Esophagus muscularis mucosa (tissue), 4 donors: ENCODE measurements around the gene CRYBB1. TPM values are rescaled to one million over a fixed set of nuclear protein-coding genes. Genes with fewer than 3 reads are reported as not detected.
A peak's percentile ranks its signal among the peaks of the same experiment; 100 is the strongest.

Experiments used
- DNase-seq: peaks from one replicate; pipeline ENCODE4 v3.0.0-alpha.2; 2017; ENCODE audit errors: extremely low spot score
- H3K27ac ChIP-seq, 4 donors: fragments of 200-600 bp; sonication (generic); replicated peaks in 1 of 4; 1 replicate in 3 of 4; 2 replicates in 1 of 4; pipeline ENCODE4 v1.5.1; 2016 to 2019; ENCODE audit warnings: mild to moderate bottlenecking in 1 of 4
- H3K27me3 ChIP-seq, 4 donors: fragments of 200-600 bp; sonication (generic); one replicate each; pipeline versions ENCODE4 v1.5.1 to v1.6.0; 2016 to 2019
- H3K36me3 ChIP-seq, 4 donors: fragments of 200-600 bp; sonication (generic); one replicate each; pipeline ENCODE4 v1.5.1; 2016 to 2019
- H3K4me1 ChIP-seq, 4 donors: fragments of 200-600 bp; sonication (generic); one replicate each; pipeline ENCODE4 v1.5.1; 2016 to 2019
- H3K4me3 ChIP-seq, 4 donors: fragments of 200-600 bp; sonication (generic); 1 replicate in 2 of 4; 2 replicates in 2 of 4; pipeline ENCODE4 v1.5.1; 2016 to 2019; ENCODE audit warnings: mild to moderate bottlenecking in 4 of 4, moderate library complexity in 1 of 4
- H3K9me3 ChIP-seq, 4 donors: fragments of 200-600 bp; sonication (generic); 1 replicate in 3 of 4; 2 replicates in 1 of 4; pipeline ENCODE4 v1.5.1; 2016 to 2019
- EP300 ChIP-seq: sonication (generic); formaldehyde crosslinking; IDR thresholded peaks from one replicate; pipeline ENCODE4 v1.6.1; 2017; ENCODE audit warnings: antibody characterized with exemption
- POLR2A ChIP-seq: fragments of 450-650 bp; IDR thresholded peaks from one replicate; pipeline ENCODE4 v1.6.1; 2017; ENCODE audit warnings: antibody characterized with exemption, moderate library complexity, mild to moderate bottlenecking, low read depth
- POLR2AphosphoS5 ChIP-seq, 2 donors: sonication (generic); formaldehyde crosslinking; IDR thresholded peaks; one replicate each; pipeline ENCODE4 v1.6.1; 2017; ENCODE audit warnings: antibody characterized with exemption in 2 of 2
- WGBS: methylation state at CpG from one replicate; pipeline ENCODE4 v1.1.5; 2018; 5-methylcytosine and 5-hydroxymethylcytosine counted together
- intact Hi-C: fragments of 100-400 bp; cut with DNase I; formaldehyde crosslinking; loops from one replicate; pipeline ENCODE4 v1.15.1; 2023
- total RNA-seq, 4 donors: library from RNA; depleted of rRNA; stranded (reverse); fragments of >200 nt; gene quantifications; one replicate each; pipeline versions ENCODE4 v1.1.0 to v1.2.1, GENCODE V29; 2016
- TF ChIP-seq, protein P1 (sequence below), 3 experiments: fragments of 200-600 bp in 2 of 3; fragments of 450-650 bp in 1 of 3; sonication (generic) in 2 of 3; IDR thresholded peaks; one replicate each; pipeline ENCODE4 v1.5.1; 2017 to 2019; ENCODE audit warnings: antibody characterized with exemption in 3 of 3, mild to moderate bottlenecking in 2 of 3, moderate library complexity in 1 of 3

Gene CRYBB1
- total RNA-seq, 4 donors from 2014 or later: 0.33 to 0.86 (median 0.83) TPM; not detected in 1

DNA sequence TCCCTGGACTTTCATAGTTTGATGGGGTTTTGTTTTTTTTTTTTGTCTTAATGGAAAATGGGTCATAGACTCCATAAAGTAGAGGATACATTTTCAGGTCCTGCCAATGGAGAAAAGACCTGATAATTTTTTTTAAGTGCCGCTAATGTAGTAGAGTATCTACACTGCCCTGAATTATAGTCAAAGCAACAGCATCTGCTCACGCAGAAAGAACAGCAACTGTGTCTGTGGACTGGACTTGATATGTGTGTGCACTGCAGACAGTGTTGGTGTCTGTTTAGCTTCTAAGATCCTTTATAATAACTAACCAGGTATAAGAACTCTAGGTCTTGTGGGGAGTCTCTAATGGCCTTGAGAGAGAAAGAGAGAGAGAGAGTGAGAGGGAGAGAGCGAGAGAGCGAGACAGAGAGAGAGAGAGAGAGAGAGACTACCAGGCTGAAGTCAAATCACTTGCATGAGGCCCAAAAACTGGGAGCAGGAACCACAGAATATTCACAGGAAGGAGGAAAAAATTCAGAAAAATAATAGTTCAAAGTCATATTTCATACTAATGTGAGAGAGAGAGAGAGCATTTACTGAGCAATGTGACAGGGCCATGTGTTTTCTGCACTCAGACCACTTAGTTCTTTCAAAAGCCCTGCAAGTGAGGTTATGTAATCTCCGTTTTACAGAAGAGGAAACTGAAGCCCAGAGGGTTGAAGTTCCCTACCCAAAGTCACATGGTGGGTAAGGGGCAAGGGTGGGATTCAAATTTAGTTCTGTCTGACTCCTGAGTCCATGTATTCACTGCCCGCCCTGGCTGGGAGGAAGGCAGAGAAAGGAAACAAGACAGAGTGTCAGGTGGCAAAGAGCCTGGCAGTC, 30.9 kb upstream of the CRYBB1 start:
- intact Hi-C loops: no loop called here
- Histone ChIP-seq H3K27me3 (peaks cover 0 to 60% (median 2%) of the 10 kb centered on the region in 4 donors), H3K4me3 (no peak overlapping the region), H3K36me3 (no peaks in the 10 kb centered on the region), H3K4me1 (peaks cover 3 to 13% (median 11%) of the 10 kb centered on the region in 4 donors), H3K27ac (no peak overlapping the region), H3K9me3 (no peaks in the 10 kb centered on the region)
- DNase-seq: no peak
- TF ChIP-seq POLR2AphosphoS5 (IDR thresholded peaks at IDR 0.05): no peak
- no peak for TF ChIP-seq EP300
- TF ChIP-seq, protein P1, sequence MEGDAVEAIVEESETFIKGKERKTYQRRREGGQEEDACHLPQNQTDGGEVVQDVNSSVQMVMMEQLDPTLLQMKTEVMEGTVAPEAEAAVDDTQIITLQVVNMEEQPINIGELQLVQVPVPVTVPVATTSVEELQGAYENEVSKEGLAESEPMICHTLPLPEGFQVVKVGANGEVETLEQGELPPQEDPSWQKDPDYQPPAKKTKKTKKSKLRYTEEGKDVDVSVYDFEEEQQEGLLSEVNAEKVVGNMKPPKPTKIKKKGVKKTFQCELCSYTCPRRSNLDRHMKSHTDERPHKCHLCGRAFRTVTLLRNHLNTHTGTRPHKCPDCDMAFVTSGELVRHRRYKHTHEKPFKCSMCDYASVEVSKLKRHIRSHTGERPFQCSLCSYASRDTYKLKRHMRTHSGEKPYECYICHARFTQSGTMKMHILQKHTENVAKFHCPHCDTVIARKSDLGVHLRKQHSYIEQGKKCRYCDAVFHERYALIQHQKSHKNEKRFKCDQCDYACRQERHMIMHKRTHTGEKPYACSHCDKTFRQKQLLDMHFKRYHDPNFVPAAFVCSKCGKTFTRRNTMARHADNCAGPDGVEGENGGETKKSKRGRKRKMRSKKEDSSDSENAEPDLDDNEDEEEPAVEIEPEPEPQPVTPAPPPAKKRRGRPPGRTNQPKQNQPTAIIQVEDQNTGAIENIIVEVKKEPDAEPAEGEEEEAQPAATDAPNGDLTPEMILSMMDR (IDR thresholded peaks at IDR 0.05): no peak
- no peak for TF ChIP-seq POLR2A
- 71% methylated on average over 6 of the region's 6 CpGs for WGBS

DNA sequence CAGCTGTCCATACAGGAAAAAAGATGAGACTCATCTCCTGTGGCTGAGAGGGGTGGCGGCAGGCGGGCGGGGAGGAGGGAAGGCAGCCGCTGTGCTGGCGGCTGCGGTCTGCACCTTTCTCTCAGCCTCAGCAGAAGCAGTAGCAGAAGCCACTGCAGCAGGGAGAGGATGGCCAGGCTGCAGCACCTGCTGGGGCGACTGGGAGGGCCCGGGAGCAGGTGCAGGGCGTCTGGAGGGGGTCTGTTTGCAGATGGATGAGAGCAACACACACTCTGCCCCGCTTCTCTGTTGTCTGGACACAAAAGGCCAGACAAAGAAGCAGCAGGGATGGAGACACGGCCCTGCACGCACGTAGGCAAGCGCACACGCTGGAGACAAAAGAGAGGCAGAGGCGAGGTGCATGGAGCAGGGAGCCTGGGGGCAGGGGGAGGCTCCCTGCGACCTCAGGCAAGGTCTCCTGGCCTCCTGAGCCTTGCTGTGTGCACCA, 30.2 kb upstream of the CRYBB1 start:
- WGBS: 49% methylated on average over 12 of the region's 17 CpGs
- intact Hi-C loops: no loop called here
- Histone ChIP-seq H3K27ac (no peak overlapping the region), H3K27me3 (peaks cover 0 to 60% (median 2%) of the 10 kb centered on the region in 4 donors), H3K36me3 (no peaks in the 10 kb centered on the region), H3K9me3 (no peaks in the 10 kb centered on the region), H3K4me3 (no peak overlapping the region), H3K4me1 (peaks cover 3 to 14% (median 12%) of the 10 kb centered on the region in 4 donors)
- no peak for TF ChIP-seq POLR2A
- TF ChIP-seq EP300: no peak
- TF ChIP-seq, protein P1 (IDR thresholded peaks at IDR 0.05): no peak
- TF ChIP-seq POLR2AphosphoS5 (IDR thresholded peaks at IDR 0.05): no peak
- DNase-seq: no peak

DNA sequence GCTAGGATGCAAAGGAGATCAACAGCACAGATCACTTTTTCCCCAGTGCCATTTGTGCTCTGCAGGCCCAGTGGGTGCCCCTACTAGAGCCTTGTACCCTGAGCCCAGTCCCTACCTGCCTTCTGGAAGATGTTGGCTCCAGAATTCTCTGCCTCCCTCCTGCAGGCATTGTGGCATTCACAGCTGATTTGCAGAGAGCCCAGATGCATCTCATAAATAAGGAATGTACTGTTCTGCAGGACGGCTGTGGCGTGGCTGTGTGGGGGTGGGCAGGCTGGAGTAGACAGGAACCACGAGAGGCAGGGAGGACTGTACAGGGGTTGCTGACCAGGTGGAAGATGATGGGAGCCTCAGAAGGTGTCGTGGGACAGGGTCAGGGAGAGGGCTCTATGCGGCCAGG, 28.3 kb upstream of the CRYBB1 start:
- Histone ChIP-seq H3K4me3 (no peak overlapping the region), H3K9me3 (no peaks in the 10 kb centered on the region), H3K27me3 (peaks cover 0 to 62% (median 2%) of the 10 kb centered on the region in 4 donors), H3K36me3 (no peaks in the 10 kb centered on the region), H3K27ac (no peak overlapping the region), H3K4me1 (peaks cover 3 to 22% (median 12%) of the 10 kb centered on the region in 4 donors)
- WGBS: 48% methylated on average over 3 of the region's 5 CpGs
- intact Hi-C loops: no loop called here
- TF ChIP-seq EP300: no peak
- TF ChIP-seq POLR2AphosphoS5 (IDR thresholded peaks at IDR 0.05): no peak
- TF ChIP-seq, protein P1 (IDR thresholded peaks at IDR 0.05): no peak
- TF ChIP-seq POLR2A: no peak
- DNase-seq: no peak

DNA sequence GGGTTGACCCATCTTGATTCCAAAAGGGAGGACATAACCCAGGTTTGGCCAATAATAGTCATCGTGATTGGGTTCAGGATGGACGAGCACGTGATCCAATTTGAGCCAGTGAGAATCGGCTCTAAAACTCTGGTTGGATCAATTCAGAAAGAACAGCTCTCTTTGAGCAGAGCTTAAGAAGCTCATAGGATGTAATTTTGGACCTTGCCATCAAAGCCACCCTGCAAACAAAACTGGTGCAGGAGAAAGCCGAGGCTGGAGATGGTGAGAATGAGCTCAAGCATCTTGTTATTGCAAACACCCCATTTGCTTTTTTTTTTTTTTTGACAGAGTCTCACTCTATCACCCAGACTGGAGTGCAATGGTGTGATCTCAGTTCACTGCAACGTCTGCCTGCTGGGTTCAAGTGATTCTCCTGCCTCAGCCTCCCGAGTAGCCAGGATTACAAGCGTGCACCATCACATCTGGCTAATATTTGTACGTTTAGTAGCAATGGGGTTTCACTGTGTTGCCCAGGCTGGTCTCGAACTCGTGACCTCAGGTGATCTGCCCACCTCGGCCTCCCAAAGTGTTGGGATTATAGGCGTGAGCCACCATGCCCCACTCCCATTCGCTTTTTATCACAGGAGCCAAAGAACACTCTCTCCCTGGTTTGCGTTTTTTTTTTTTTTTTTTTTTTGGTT, 25.7 kb upstream of the CRYBB1 start:
- no peaks in the 10 kb centered on the region for H3K9me3 ChIP-seq
- H3K4me3 ChIP-seq: no peak overlapping the region
- 86% methylated on average over 15 of the region's 15 CpGs for WGBS
- peak overlapping the region in 1 of 4 donors; percentile 18 for H3K27ac ChIP-seq
- H3K4me1 ChIP-seq: peaks cover 3 to 22% (median 12%) of the 10 kb centered on the region in 4 donors
- peaks cover 0 to 62% (median 2%) of the 10 kb centered on the region in 4 donors for H3K27me3 ChIP-seq
- H3K36me3 ChIP-seq: no peaks in the 10 kb centered on the region
- DNase-seq: no peak
- intact Hi-C loops: no loop called here
- no peak for TF ChIP-seq POLR2AphosphoS5 (IDR thresholded peaks at IDR 0.05)
- TF ChIP-seq, protein P1 (IDR thresholded peaks at IDR 0.05): no peak
- no peak for TF ChIP-seq EP300
- no peak for TF ChIP-seq POLR2A
